ENCODE data around the gene EBI3.

GRCh38 chr19:4200940-4201542, 28.3 kb upstream of the EBI3 start:
- TF ChIP-seq, protein P1, sequence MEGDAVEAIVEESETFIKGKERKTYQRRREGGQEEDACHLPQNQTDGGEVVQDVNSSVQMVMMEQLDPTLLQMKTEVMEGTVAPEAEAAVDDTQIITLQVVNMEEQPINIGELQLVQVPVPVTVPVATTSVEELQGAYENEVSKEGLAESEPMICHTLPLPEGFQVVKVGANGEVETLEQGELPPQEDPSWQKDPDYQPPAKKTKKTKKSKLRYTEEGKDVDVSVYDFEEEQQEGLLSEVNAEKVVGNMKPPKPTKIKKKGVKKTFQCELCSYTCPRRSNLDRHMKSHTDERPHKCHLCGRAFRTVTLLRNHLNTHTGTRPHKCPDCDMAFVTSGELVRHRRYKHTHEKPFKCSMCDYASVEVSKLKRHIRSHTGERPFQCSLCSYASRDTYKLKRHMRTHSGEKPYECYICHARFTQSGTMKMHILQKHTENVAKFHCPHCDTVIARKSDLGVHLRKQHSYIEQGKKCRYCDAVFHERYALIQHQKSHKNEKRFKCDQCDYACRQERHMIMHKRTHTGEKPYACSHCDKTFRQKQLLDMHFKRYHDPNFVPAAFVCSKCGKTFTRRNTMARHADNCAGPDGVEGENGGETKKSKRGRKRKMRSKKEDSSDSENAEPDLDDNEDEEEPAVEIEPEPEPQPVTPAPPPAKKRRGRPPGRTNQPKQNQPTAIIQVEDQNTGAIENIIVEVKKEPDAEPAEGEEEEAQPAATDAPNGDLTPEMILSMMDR (IDR thresholded peaks at IDR 0.05; ENCODE audit: control extremely low read depth in 1 of 3, insufficient read depth in 1 of 3, low read depth in 1 of 3, low read length in 3 of 3): no peak
- TF ChIP-seq HDAC6 (IDR thresholded peaks at IDR 0.05; ENCODE audit: low read depth, low read length) (no peak), EZH2 (IDR thresholded peaks at IDR 0.05; ENCODE audit: low read depth, low read length, severe bottlenecking) (no peak), TCF12 (IDR thresholded peaks at IDR 0.05; ENCODE audit: low read depth, low read length) (no peak)

Measured in H1 (cell line).